GM12878 (cell line): ENCODE results near the gene NANOS1. TPM values are rescaled to one million over a fixed set of nuclear protein-coding genes. Genes with fewer than 3 reads are reported as not detected.

Experiments
- BCL3 ChIP-seq: IDR thresholded peaks from 2 replicates; pipeline ENCODE4 v1.6.1; 2011; ENCODE audit warnings: borderline replicate concordance, low read depth, mild to moderate bottlenecking, moderate library complexity, low read length; ENCODE audit not compliant: insufficient read depth, poor library complexity, severe bottlenecking
- CBX5 ChIP-seq: sonication (generic); IDR thresholded peaks from 2 replicates; pipeline ENCODE4 v1.6.1; 2016; ENCODE audit warnings: low read depth, moderate library complexity, mild to moderate bottlenecking, inconsistent platforms
- CTCF ChIP-seq, 3 experiments: IDR thresholded peaks in 2 of 3; conservative IDR thresholded peaks in 1 of 3; 2 replicates each; pipeline ENCODE4 v1.5.1; 2011; ENCODE audit warnings: low read depth in 3 of 3, low read length in 3 of 3, mild to moderate bottlenecking in 3 of 3, control low read depth in 2 of 3, moderate library complexity in 2 of 3, inconsistent platforms in 1 of 3, mixed read lengths in 1 of 3; ENCODE audit not compliant: control insufficient read depth in 2 of 3, insufficient read depth in 1 of 3; ENCODE audit errors: extremely low read depth in 1 of 3
- ETV6 ChIP-seq, 2 experiments: fragments of 450-650 bp in 1 of 2; IDR thresholded peaks in 1 of 2; conservative IDR thresholded peaks in 1 of 2; 2 replicates each; pipeline ENCODE4 v1.6.1; 2014; ENCODE audit warnings: antibody characterized with exemption in 1 of 2, borderline replicate concordance in 1 of 2, low read depth in 1 of 2, mild to moderate bottlenecking in 1 of 2, moderate library complexity in 1 of 2
- IRF4 ChIP-seq: IDR thresholded peaks from 2 replicates; pipeline ENCODE4 v1.6.1; 2011; ENCODE audit warnings: low read depth, low read length
- LARP7 ChIP-seq: fragments of 450-650 bp; IDR thresholded peaks from 2 replicates; pipeline ENCODE4 v1.6.1; 2017; ENCODE audit warnings: mild to moderate bottlenecking
- MTA3 ChIP-seq: IDR thresholded peaks from 2 replicates; pipeline ENCODE4 v1.6.1; 2012; ENCODE audit warnings: low read length, inconsistent platforms, borderline replicate concordance
- MYB ChIP-seq: fragments of 150-350 bp; IDR thresholded peaks from 2 replicates; pipeline ENCODE4 v1.6.1; 2014; ENCODE audit warnings: mild to moderate bottlenecking, low read depth, low read length, borderline replicate concordance
- RELB ChIP-seq: fragments of 450-650 bp; IDR thresholded peaks from 2 replicates; pipeline ENCODE4 v1.6.1; 2017; ENCODE audit warnings: low read depth, mild to moderate bottlenecking, moderate library complexity
- SPI1 ChIP-seq: IDR thresholded peaks from 2 replicates; pipeline ENCODE4 v1.6.1; 2011; ENCODE audit warnings: low read depth, mild to moderate bottlenecking, low read length, moderate library complexity, borderline replicate concordance; ENCODE audit not compliant: insufficient read depth
- YY1 ChIP-seq: IDR thresholded peaks from 2 replicates; pipeline ENCODE4 v1.6.1; 2011; ENCODE audit warnings: low read depth, mild to moderate bottlenecking, low read length
- ZSCAN29 ChIP-seq: fragments of 450-650 bp; IDR thresholded peaks from 2 replicates; pipeline ENCODE4 v1.6.1; 2017; ENCODE audit warnings: mild to moderate bottlenecking, moderate library complexity
- polyA plus RNA-seq, 11 experiments: library from polyadenylated mRNA; depleted of rRNA in 4 of 11; unstranded in 6 of 11; stranded (reverse) in 5 of 11; fragments of >200 nt; fragmentation: Nextera tagmentation in 4 of 11; fragmentation: Illumina TruSeq in 1 of 11; extraction: Ambion mirVana in 4 of 11; extraction: Trizol in 1 of 11; gene quantifications; 1 replicate in 1 of 11; 2 replicates in 10 of 11; pipeline versions ENCODE4 v1.2.1 to v1.2.3, GENCODE V29; 2011 to 2016; ENCODE audit warnings: inconsistent platforms in 2 of 11, missing spikeins in 2 of 11, low read depth in 1 of 11
- total RNA-seq, 4 experiments: library from RNA; depleted of rRNA in 3 of 4; stranded (reverse); fragments of >200 nt in 3 of 4; fragmentation: Illumina TruSeq in 1 of 4; extraction: Trizol in 1 of 4; gene quantifications; 2 replicates each; pipeline versions ENCODE4 v1.2.1 to v1.2.3, GENCODE V29; 2013 to 2021
- TF ChIP-seq, protein P1 (sequence below): fragments of 450-650 bp; formaldehyde crosslinking; IDR thresholded peaks from 2 replicates; pipeline ENCODE4 v1.4.0; 2020; ENCODE audit warnings: mild to moderate bottlenecking, moderate library complexity
- TF ChIP-seq, protein P2 (sequence below): fragments of 450-650 bp; IDR thresholded peaks from 2 replicates; pipeline ENCODE4 v1.6.1; 2017; ENCODE audit warnings: antibody characterized with exemption, mild to moderate bottlenecking, moderate library complexity

Gene NANOS1
- total and polyA plus RNA-seq, 10 of the 15 experiments (the other 5 are each of a cell fraction or from before 2014, with no cell fraction given): 0.03 to 0.55 (median 0.28) TPM; not detected in 2

GRCh38 chr10:119030421-119031250 lies 1.1 kb downstream of the NANOS1 start (continued):
- TF ChIP-seq, protein P1, sequence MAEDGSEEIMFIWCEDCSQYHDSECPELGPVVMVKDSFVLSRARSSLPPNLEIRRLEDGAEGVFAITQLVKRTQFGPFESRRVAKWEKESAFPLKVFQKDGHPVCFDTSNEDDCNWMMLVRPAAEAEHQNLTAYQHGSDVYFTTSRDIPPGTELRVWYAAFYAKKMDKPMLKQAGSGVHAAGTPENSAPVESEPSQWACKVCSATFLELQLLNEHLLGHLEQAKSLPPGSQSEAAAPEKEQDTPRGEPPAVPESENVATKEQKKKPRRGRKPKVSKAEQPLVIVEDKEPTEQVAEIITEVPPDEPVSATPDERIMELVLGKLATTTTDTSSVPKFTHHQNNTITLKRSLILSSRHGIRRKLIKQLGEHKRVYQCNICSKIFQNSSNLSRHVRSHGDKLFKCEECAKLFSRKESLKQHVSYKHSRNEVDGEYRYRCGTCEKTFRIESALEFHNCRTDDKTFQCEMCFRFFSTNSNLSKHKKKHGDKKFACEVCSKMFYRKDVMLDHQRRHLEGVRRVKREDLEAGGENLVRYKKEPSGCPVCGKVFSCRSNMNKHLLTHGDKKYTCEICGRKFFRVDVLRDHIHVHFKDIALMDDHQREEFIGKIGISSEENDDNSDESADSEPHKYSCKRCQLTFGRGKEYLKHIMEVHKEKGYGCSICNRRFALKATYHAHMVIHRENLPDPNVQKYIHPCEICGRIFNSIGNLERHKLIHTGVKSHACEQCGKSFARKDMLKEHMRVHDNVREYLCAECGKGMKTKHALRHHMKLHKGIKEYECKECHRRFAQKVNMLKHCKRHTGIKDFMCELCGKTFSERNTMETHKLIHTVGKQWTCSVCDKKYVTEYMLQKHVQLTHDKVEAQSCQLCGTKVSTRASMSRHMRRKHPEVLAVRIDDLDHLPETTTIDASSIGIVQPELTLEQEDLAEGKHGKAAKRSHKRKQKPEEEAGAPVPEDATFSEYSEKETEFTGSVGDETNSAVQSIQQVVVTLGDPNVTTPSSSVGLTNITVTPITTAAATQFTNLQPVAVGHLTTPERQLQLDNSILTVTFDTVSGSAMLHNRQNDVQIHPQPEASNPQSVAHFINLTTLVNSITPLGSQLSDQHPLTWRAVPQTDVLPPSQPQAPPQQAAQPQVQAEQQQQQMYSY: no peak
- TF ChIP-seq CTCF (IDR thresholded peaks at IDR 0.05 in 2 of 3, conservative IDR thresholded peaks at IDR 0.05 in 1 of 3; ENCODE audit: control insufficient read depth in 2 of 3, extremely low read depth in 1 of 3, insufficient read depth in 1 of 3, low read depth in 3 of 3, low read length in 3 of 3) (peak in 2 of 3 experiments; percentile 15 to 19; a peak in 2 of 6 replicates), RELB (no peak), ETV6 (conservative IDR thresholded peaks at IDR 0.05 in 1 of 2, IDR thresholded peaks at IDR 0.05 in 1 of 2; ENCODE audit: borderline replicate concordance in 1 of 2, low read depth in 1 of 2) (peak in 1 of 2 experiments; percentile 63; a peak in 1 of 4 replicates), BCL3 (peak; percentile 73), CBX5 (no peak), SPI1 (0 out of 2 replicates have a peak, but pooled peaks have one; percentile 10), LARP7 (peak; percentile 53; the same call in 1 of the 2 replicates), ZSCAN29 (no peak), IRF4 (no peak), MYB (no peak), MTA3 (peak; percentile 60; the same call in 1 of the 2 replicates), YY1 (no peak)
- TF ChIP-seq, protein P2, sequence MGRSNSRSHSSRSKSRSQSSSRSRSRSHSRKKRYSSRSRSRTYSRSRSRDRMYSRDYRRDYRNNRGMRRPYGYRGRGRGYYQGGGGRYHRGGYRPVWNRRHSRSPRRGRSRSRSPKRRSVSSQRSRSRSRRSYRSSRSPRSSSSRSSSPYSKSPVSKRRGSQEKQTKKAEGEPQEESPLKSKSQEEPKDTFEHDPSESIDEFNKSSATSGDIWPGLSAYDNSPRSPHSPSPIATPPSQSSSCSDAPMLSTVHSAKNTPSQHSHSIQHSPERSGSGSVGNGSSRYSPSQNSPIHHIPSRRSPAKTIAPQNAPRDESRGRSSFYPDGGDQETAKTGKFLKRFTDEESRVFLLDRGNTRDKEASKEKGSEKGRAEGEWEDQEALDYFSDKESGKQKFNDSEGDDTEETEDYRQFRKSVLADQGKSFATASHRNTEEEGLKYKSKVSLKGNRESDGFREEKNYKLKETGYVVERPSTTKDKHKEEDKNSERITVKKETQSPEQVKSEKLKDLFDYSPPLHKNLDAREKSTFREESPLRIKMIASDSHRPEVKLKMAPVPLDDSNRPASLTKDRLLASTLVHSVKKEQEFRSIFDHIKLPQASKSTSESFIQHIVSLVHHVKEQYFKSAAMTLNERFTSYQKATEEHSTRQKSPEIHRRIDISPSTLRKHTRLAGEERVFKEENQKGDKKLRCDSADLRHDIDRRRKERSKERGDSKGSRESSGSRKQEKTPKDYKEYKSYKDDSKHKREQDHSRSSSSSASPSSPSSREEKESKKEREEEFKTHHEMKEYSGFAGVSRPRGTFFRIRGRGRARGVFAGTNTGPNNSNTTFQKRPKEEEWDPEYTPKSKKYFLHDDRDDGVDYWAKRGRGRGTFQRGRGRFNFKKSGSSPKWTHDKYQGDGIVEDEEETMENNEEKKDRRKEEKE: no peak
